H9 (cell line): ENCODE results near the gene ARID5A. TPM values are rescaled to one million over a fixed set of nuclear protein-coding genes. Genes with fewer than 3 reads are reported as not detected.

ENCODE experiments used
- DNase-seq: peaks from one replicate; pipeline ENCODE4 v3.0.0-alpha.2; 2017
- H2AFZ ChIP-seq: one replicate; pipeline ENCODE4 v1.6.1; 2013; ENCODE audit warnings: mild to moderate bottlenecking, low read length, control low read depth, moderate library complexity
- H2AK5ac ChIP-seq: 2 replicates; pipeline ENCODE4 v1.6.1; 2013; ENCODE audit warnings: low read length, control low read depth, mixed read lengths; ENCODE audit not compliant: insufficient read length
- H2BK120ac ChIP-seq: one replicate; pipeline ENCODE4 v1.6.1; 2013; ENCODE audit warnings: low read depth, mild to moderate bottlenecking, low read length, control low read depth, inconsistent platforms; ENCODE audit not compliant: poor library complexity, severe bottlenecking
- H2BK12ac ChIP-seq: 2 replicates; pipeline ENCODE4 v1.6.1; 2013; ENCODE audit warnings: low read length, control low read depth, mixed read lengths, low read depth; ENCODE audit not compliant: insufficient read length
- H2BK15ac ChIP-seq: 2 replicates; pipeline ENCODE4 v1.6.1; 2013; ENCODE audit warnings: low read depth, low read length, control low read depth
- H2BK20ac ChIP-seq: one replicate; pipeline ENCODE4 v1.6.1; 2013; ENCODE audit warnings: low read depth, mild to moderate bottlenecking, low read length, control low read depth, inconsistent platforms; ENCODE audit not compliant: poor library complexity, severe bottlenecking
- H2BK5ac ChIP-seq: 2 replicates; pipeline ENCODE4 v1.6.1; 2013; ENCODE audit warnings: low read length, control low read depth, mixed read lengths; ENCODE audit not compliant: insufficient read length
- H3K14ac ChIP-seq: 2 replicates; pipeline ENCODE4 v1.6.1; 2013; ENCODE audit warnings: low read length, control low read depth; ENCODE audit not compliant: insufficient read depth
- H3K18ac ChIP-seq: 2 replicates; pipeline ENCODE4 v1.6.1; 2013; ENCODE audit warnings: low read depth, mild to moderate bottlenecking, mixed read lengths, low read length, control low read depth; ENCODE audit not compliant: insufficient read length
- H3K23ac ChIP-seq: 2 replicates; pipeline ENCODE4 v1.6.1; 2013; ENCODE audit warnings: low read length, control low read depth, mixed read lengths, low read depth; ENCODE audit not compliant: insufficient read length
- H3K23me2 ChIP-seq: 2 replicates; pipeline ENCODE4 v1.6.1; 2013; ENCODE audit warnings: low read depth, mild to moderate bottlenecking, mixed read lengths, low read length, control low read depth; ENCODE audit not compliant: insufficient read length, poor library complexity, severe bottlenecking
- H3K27ac ChIP-seq: 2 replicates; pipeline ENCODE4 v1.5.1; 2013; ENCODE audit warnings: low read length, control low read depth, mixed read lengths, low read depth; ENCODE audit not compliant: insufficient read length
- H3K27me3 ChIP-seq: 2 replicates; pipeline ENCODE4 v1.6.1; 2013; ENCODE audit warnings: low read length, control low read depth, inconsistent platforms; ENCODE audit not compliant: insufficient read depth
- H3K4ac ChIP-seq: 2 replicates; pipeline ENCODE4 v1.6.1; 2013; ENCODE audit warnings: low read depth, mild to moderate bottlenecking, control low read depth, inconsistent platforms, low read length, moderate library complexity
- H3K4me1 ChIP-seq: 2 replicates; pipeline ENCODE4 v1.6.1; 2013; ENCODE audit warnings: low read length, control low read depth, inconsistent platforms; ENCODE audit not compliant: insufficient read depth
- H3K4me2 ChIP-seq: 2 replicates; pipeline ENCODE4 v1.6.1; 2013; ENCODE audit warnings: low read length, control low read depth, mixed read lengths; ENCODE audit not compliant: insufficient read length, insufficient read depth
- H3K56ac ChIP-seq: 2 replicates; pipeline ENCODE4 v1.6.1; 2013; ENCODE audit warnings: low read depth, mild to moderate bottlenecking, mixed read lengths, low read length, control low read depth; ENCODE audit not compliant: insufficient read length
- H3K79me1 ChIP-seq: 2 replicates; pipeline ENCODE4 v1.6.1; 2013; ENCODE audit warnings: low read depth, mild to moderate bottlenecking, moderate library complexity, low read length, control low read depth, inconsistent platforms; ENCODE audit not compliant: insufficient read depth, poor library complexity, severe bottlenecking
- H3K79me2 ChIP-seq: 2 replicates; pipeline ENCODE4 v1.6.1; 2013; ENCODE audit warnings: low read length, control low read depth, inconsistent platforms; ENCODE audit not compliant: insufficient read depth
- H3K9ac ChIP-seq: 2 replicates; pipeline ENCODE4 v1.6.1; 2013; ENCODE audit warnings: low read length, control low read depth, mixed read lengths; ENCODE audit not compliant: insufficient read length; ENCODE audit errors: extremely low read depth
- H3K9me3 ChIP-seq: one replicate; pipeline ENCODE4 v1.6.1; 2013; ENCODE audit warnings: low read depth, low read length, inconsistent platforms; ENCODE audit not compliant: control insufficient read depth
- H3T11ph ChIP-seq: one replicate; pipeline ENCODE4 v1.6.1; 2013; ENCODE audit warnings: mild to moderate bottlenecking, low read length, control low read depth, inconsistent platforms
- H4K20me1 ChIP-seq: one replicate; pipeline ENCODE4 v1.6.1; 2013; ENCODE audit not compliant: control insufficient read depth, insufficient read length, insufficient read depth
- H4K5ac ChIP-seq: 2 replicates; pipeline ENCODE4 v1.6.1; 2013; ENCODE audit warnings: low read depth, mild to moderate bottlenecking, mixed read lengths, low read length, control low read depth; ENCODE audit not compliant: insufficient read length
- H4K8ac ChIP-seq: replicated peaks from 2 replicates; pipeline ENCODE4 v1.6.1; 2013; ENCODE audit warnings: low read length, control low read depth, mixed read lengths, low read depth; ENCODE audit not compliant: insufficient read length
- H4K91ac ChIP-seq: 2 replicates; pipeline ENCODE4 v1.6.1; 2013; ENCODE audit warnings: low read depth, mild to moderate bottlenecking, moderate library complexity, mixed read lengths, low read length, control low read depth; ENCODE audit not compliant: insufficient read length
- H3K27ac Mint-ChIP-seq, 3 experiments: 2 replicates in 2 of 3; 3 replicates in 1 of 3; pipeline ENCODE4 v1.8.0; 2020 to 2021; ENCODE audit warnings: mixed read lengths in 3 of 3, mild to moderate bottlenecking in 1 of 3, moderate library complexity in 1 of 3
- H3K27me3 Mint-ChIP-seq: 2 replicates; pipeline ENCODE4 v1.8.0; 2021; ENCODE audit warnings: low read depth, mild to moderate bottlenecking, moderate library complexity, mixed read lengths
- H3K36me3 Mint-ChIP-seq, 3 experiments: 2 replicates in 2 of 3; 3 replicates in 1 of 3; pipeline ENCODE4 v1.8.0; 2020 to 2021; ENCODE audit warnings: low read depth in 3 of 3, mixed read lengths in 3 of 3; ENCODE audit not compliant: insufficient read depth in 1 of 3
- H3K4me1 Mint-ChIP-seq, 2 experiments: 2 replicates each; pipeline ENCODE4 v1.8.0; 2020; ENCODE audit warnings: mixed read lengths in 2 of 2
- H3K4me3 Mint-ChIP-seq, 2 experiments: 2 replicates in 1 of 2; 3 replicates in 1 of 2; pipeline ENCODE4 v1.8.0; 2020 to 2021; ENCODE audit warnings: mild to moderate bottlenecking in 2 of 2, mixed read lengths in 2 of 2, moderate library complexity in 1 of 2
- H3K9me3 Mint-ChIP-seq, 2 experiments: 2 replicates in 1 of 2; 3 replicates in 1 of 2; pipeline ENCODE4 v1.8.0; 2020; ENCODE audit warnings: mild to moderate bottlenecking in 2 of 2, mixed read lengths in 2 of 2, moderate library complexity in 1 of 2
- WGBS: extraction: QIAGEN DNeasy Blood & Tissue Kit; methylation state at CpG from one replicate; pipeline ENCODE4 v1.1.7; 2013; ENCODE audit warnings: missing lambda C conversion rate, low lambda C conversion rate, mixed read lengths; ENCODE audit not compliant: insufficient read length; ENCODE audit errors: extremely low coverage; 5-methylcytosine and 5-hydroxymethylcytosine counted together
- total RNA-seq: library from RNA; stranded (reverse); gene quantifications from 2 replicates; pipeline ENCODE4 v1.2.1, GENCODE V29; 2021
- TF ChIP-seq, protein P1 (sequence below): fragments of 200-600 bp; sonication (generic); conservative IDR thresholded peaks from 3 replicates; pipeline ENCODE4 v1.8.0; 2021; ENCODE audit warnings: antibody characterized with exemption, mild to moderate bottlenecking

ARID5A gene
- total RNA-seq, 1 experiment from 2014 or later: 4.5 TPM

DNA sequence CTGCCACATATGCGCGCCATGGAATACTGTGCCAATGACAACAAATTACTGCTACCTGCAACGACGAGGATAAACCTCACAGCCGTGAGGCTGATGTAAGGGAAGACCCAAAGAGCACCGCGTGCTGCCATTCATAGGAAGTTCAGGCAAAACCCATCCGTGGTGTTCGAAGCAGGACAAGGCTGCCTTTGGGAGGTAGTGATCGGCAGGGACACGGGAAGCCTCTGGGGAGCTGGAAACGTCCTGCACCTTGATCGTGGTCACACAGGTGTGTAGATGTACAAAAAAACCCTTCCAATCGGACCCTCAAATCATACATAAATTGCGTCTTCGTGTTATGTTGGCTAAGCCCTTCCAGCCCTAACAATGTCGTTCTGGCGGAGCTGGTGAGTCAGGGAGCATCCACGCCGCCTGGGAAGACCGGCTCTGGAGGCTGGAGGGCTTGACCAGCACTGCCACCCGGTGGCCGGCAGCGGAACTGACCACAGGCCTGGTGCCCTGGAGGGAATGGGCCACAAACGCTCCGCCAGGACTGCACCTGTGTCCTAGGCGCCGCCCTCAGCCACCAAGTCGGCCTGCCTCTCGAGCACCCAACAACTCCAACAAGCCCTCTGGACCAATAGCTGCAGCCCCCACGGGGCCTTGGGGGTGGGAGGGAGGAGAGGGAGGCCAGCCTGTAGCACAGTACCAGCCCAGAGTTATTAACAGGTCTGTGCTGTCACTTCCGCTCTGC, 27.3 kb upstream of the ARID5A start:
- Histone ChIP-seq H2BK5ac (no peak overlapping the region), H2AK5ac (no peak overlapping the region), H3T11ph (no peak overlapping the region), H4K20me1 (no peaks in the 10 kb centered on the region), H3K4me2 (peak overlapping the region; percentile 13), H2AFZ (no peak overlapping the region), H3K18ac (no peak overlapping the region), H4K5ac (no peak overlapping the region), H3K4me1 (no peaks in the 10 kb centered on the region), H3K27me3 (no peaks in the 10 kb centered on the region; the same call in 1 of the 2 replicates), H3K79me1 (no peaks in the 10 kb centered on the region), H4K91ac (no peak overlapping the region), H3K23ac (no peak overlapping the region), H2BK12ac (no peak overlapping the region), H2BK15ac (no peak overlapping the region), H3K9me3 (no peaks in the 10 kb centered on the region), H2BK20ac (no peak overlapping the region), H2BK120ac (no peak overlapping the region), H3K14ac (no peak overlapping the region), H3K23me2 (no peaks in the 10 kb centered on the region), H3K9ac (no peak overlapping the region), H3K27ac (no peak overlapping the region), H3K4ac (no peak overlapping the region), H3K79me2 (no peaks in the 10 kb centered on the region), H4K8ac (no peak overlapping the region), H3K56ac (no peak overlapping the region)
- WGBS: no CpG with 5 or more reads among the region's 32 CpGs
- TF ChIP-seq, protein P1, sequence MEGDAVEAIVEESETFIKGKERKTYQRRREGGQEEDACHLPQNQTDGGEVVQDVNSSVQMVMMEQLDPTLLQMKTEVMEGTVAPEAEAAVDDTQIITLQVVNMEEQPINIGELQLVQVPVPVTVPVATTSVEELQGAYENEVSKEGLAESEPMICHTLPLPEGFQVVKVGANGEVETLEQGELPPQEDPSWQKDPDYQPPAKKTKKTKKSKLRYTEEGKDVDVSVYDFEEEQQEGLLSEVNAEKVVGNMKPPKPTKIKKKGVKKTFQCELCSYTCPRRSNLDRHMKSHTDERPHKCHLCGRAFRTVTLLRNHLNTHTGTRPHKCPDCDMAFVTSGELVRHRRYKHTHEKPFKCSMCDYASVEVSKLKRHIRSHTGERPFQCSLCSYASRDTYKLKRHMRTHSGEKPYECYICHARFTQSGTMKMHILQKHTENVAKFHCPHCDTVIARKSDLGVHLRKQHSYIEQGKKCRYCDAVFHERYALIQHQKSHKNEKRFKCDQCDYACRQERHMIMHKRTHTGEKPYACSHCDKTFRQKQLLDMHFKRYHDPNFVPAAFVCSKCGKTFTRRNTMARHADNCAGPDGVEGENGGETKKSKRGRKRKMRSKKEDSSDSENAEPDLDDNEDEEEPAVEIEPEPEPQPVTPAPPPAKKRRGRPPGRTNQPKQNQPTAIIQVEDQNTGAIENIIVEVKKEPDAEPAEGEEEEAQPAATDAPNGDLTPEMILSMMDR: peak; percentile 99
- H3K4me3 Mint-ChIP-seq: peak overlapping the region; percentile 16 to 44; a peak in 3 of 5 replicates
- DNase-seq: peak; percentile 96
- H3K27me3 Mint-ChIP-seq: peaks cover 43% of the 10 kb centered on the region
- H3K9me3 Mint-ChIP-seq: no peaks in the 10 kb centered on the region; a peak in 1 of 5 replicates
- no peaks in the 10 kb centered on the region; a peak in 1 of 7 replicates for H3K36me3 Mint-ChIP-seq
- peak overlapping the region in 1 of 3 experiments; percentile 9; a peak in 1 of 7 replicates for H3K27ac Mint-ChIP-seq
- H3K4me1 Mint-ChIP-seq: peaks cover 19 to 23% of the 10 kb centered on the region in 2 experiments
